Ectodermal cell (in vitro differentiated cells): Measurements from ENCODE around the gene DAGLA.

Experiments
- H3K27ac ChIP-seq: 2 replicates; pipeline ENCODE4 v1.7.0; 2013; ENCODE audit warnings: mild to moderate bottlenecking, low read depth, low read length; ENCODE audit not compliant: insufficient read depth, poor library complexity, severe bottlenecking
- H3K27me3 ChIP-seq: 2 replicates; pipeline ENCODE4 v1.7.0; 2013; ENCODE audit warnings: mild to moderate bottlenecking, low read length; ENCODE audit not compliant: insufficient read depth, control insufficient read depth, poor library complexity, severe bottlenecking
- H3K36me3 ChIP-seq: one replicate; pipeline ENCODE4 v1.7.0; 2013; ENCODE audit warnings: low read length; ENCODE audit not compliant: control insufficient read depth, insufficient read depth
- H3K4me1 ChIP-seq: one replicate; pipeline ENCODE4 v1.7.0; 2013; ENCODE audit warnings: low read length; ENCODE audit not compliant: control insufficient read depth, insufficient read depth
- H3K4me3 ChIP-seq: 2 replicates; pipeline ENCODE4 v1.7.0; 2013; ENCODE audit warnings: low read depth, low read length, control low read depth; ENCODE audit not compliant: insufficient read depth
- H3K9me3 ChIP-seq: 2 replicates; pipeline ENCODE4 v1.7.0; 2013; ENCODE audit warnings: mild to moderate bottlenecking, low read length, moderate library complexity; ENCODE audit not compliant: control insufficient read depth
- WGBS, 2 experiments: methylation state at CpG; one replicate each; pipeline ENCODE4 v1.1.7; 2013; ENCODE audit warnings: missing lambda C conversion rate in 2 of 2; 5-methylcytosine and 5-hydroxymethylcytosine counted together

The DAGLA gene

DNA sequence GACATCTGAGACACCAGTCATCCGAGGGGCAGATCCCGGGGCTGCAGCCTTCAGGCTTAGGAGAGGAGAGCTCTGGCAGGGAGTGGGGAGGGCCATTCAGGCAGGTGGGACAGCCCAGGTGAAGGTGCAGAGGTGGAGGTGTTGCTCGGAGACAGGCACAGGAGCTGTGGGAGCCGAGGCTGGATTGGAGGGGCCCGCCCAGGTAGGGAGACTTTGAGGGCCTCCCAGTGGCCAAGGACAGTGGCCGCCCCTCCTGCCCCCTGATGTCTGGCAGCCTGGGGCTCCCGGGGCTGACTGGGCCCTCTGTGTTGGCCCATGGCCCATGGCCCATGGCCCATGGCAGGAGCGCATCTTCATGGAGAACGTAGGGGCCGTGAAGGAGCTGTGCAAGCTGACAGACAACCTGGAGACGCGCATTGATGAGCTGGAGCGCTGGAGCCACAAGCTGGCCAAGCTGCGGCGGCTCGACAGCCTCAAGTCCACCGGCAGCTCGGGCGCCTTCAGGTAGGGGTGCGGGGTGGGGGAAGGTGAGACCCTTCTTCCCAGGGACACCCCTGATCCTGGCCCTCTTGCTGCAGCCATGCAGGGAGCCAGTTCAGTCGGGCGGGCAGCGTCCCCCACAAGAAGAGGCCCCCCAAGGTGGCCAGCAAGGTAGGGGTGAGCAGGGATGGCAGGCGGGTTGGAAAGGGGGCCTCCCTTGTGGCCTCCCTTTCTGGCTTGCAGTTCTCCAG, 98.9 kb downstream of the DAGLA start:
- 94 to 95% methylated on average over 24 of the region's 24 CpGs for WGBS, 2 experiments

DNA sequence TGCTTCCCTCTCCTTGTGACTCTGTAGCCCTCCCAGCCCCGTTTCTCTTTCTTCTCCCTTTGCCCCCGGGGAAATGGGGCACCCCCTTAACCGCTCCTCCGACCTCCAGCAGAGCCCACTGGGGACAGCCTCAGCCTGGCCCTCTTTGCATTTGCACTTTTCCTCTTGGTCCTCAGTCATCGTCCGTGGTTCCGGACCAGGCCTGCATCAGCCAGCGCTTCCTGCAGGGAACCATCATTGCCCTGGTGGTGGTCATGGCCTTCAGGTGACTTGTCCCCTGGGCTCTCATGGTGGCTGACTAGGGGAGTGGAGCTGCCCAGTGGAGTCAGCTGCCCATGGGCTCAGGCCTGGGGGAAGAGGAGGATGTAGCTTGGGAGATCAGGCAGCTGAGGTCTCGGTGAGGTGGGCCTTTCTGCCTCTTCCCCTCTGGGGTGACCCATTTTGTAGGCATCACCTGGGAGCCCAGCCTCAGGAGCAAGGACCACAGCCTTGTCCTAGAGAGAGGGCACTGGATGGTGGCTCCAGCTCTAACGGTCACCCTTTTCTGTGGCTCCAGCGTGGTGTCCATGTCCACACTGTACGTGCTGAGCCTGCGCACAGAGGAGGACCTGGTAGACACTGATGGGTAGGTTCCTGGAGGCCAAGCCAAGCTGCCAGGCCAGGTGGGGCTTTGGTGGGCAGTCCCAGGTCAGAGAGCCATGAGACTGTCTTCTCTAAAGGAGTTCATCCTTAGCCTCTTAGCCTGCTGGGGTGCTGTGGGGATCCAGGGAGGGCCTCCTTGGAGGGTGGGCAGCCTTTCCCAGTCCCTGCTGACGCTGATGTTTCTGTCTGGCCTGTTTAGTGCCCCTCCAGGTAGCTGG, 99.7 kb downstream of the DAGLA start:
- H3K4me3 ChIP-seq = no peak overlapping the region
- no peaks in the 10 kb centered on the region for H3K4me1 ChIP-seq
- H3K36me3 ChIP-seq = peaks cover 1% of the 10 kb centered on the region
- WGBS, 2 experiments = 91 to 93% methylated on average over 14 of the region's 14 CpGs
- no peaks in the 10 kb centered on the region for H3K27me3 ChIP-seq
- no peaks in the 10 kb centered on the region for H3K9me3 ChIP-seq
- no peak overlapping the region for H3K27ac ChIP-seq

More for the DNA sequence above, 98.9 kb downstream of the DAGLA start:
- no peaks in the 10 kb centered on the region for H3K36me3 ChIP-seq
- no peaks in the 10 kb centered on the region for H3K27me3 ChIP-seq
- H3K4me3 ChIP-seq = no peak overlapping the region
- no peak overlapping the region for H3K27ac ChIP-seq
- H3K9me3 ChIP-seq = no peaks in the 10 kb centered on the region
- H3K4me1 ChIP-seq = no peaks in the 10 kb centered on the region

DNA sequence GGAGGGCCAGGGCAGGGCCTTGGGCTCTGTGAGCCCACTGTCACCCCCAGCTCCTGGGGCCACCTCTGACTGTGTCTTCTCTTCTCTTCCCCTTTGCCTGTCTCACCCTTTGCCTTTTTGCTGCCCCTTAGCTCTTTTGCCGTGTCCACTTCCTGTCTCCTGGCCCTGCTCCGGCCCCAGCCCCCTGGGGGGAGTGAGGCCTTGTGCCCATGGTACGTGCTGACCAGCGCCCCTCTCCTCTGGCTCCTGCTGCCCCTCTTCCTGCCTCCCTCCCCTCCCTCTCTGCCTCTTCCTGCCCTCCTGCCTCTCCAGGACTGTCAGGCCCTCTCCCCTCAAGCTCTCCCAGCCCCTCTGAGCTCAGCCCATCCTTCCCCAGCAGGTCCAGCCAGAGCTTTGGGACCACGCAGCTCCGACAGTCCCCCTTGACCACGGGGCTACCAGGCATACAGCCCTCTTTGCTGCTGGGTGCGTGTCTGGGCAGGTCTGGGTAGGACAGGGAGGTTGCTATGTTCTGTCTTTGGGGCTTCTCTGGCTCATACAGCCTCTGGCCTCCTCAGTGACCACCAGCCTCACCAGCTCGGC, 100.5 kb downstream of the DAGLA start:
- Histone ChIP-seq H3K4me1 (no peaks in the 10 kb centered on the region), H3K36me3 (peaks cover 9% of the 10 kb centered on the region), H3K27ac (no peak overlapping the region), H3K9me3 (no peaks in the 10 kb centered on the region), H3K4me3 (no peak overlapping the region), H3K27me3 (no peaks in the 10 kb centered on the region)
- WGBS, 2 experiments = 91 to 93% methylated on average over 9 of the region's 9 CpGs

DNA sequence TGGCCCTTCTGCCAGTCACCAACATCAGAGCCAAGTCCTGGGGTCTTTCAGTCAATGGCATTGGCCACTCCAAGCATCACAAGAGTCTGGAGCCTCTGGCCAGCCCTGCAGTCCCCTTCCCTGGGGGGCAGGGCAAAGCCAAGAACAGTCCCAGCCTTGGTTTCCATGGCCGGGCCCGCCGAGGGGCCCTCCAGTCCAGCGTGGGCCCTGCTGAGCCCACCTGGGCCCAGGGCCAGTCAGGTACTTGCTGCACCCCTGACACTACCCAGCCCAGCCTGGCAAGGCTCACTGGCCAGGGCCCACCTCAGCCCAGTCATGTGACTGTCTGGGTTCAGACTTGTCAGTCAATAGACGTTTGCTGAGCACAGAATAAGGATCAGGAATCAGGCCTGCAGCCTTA, 101.4 kb downstream of the DAGLA start:
- no peak overlapping the region for H3K4me3 ChIP-seq
- no peaks in the 10 kb centered on the region for H3K9me3 ChIP-seq
- peaks cover 16% of the 10 kb centered on the region for H3K36me3 ChIP-seq
- H3K4me1 ChIP-seq = no peaks in the 10 kb centered on the region
- H3K27me3 ChIP-seq = no peaks in the 10 kb centered on the region
- no peak overlapping the region for H3K27ac ChIP-seq
- WGBS, 2 experiments = 91 to 94% methylated on average over 5 of the region's 5 CpGs

DNA sequence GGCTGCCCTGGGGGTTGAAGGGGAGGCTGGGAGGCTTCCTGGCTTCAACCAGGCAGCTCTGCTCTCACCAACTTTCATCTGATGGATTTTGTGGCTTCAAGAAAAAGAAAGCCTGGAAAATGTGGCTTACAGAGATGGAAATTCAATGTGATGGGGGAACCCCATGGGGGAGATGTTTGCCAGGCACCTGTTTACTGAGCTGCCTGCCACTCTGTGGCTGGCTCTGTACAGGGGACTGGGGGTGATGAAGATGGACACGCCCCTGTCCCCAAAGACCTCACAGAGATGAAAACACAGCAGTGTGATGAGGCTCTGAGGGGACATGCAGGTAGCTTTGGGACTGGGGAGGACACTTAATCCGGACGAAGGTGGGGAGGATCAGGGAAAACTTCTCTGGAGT, 102.1 kb downstream of the DAGLA start:
- Histone ChIP-seq H3K27me3 (no peaks in the 10 kb centered on the region), H3K27ac (no peak overlapping the region), H3K36me3 (peaks cover 21% of the 10 kb centered on the region), H3K9me3 (no peaks in the 10 kb centered on the region), H3K4me1 (no peaks in the 10 kb centered on the region), H3K4me3 (no peak overlapping the region)
- WGBS, 2 experiments = 96 to 97% methylated on average over 3 of the region's 3 CpGs

DNA sequence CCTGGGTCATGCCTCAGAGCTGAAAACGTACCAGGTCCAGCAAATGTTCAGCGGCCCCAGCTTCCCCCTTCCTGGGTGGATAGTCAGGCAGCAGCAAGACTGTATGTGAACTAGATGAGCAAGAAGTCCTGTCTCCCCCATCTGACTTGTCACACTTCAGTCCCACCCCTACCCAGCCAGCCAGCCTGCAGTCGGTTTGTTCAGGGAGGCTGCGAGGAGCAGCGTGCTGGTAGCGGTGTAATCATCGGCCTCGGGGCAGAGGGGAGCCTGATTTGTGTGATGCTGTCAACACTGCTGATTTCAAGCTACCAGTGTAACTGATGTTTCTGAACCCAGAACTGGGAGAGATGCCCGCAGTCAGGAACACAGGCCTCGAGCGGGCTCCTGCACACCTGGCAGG, 102.7 kb downstream of the DAGLA start:
- 92 to 94% methylated on average over 11 of the region's 11 CpGs for WGBS, 2 experiments
- Histone ChIP-seq H3K36me3 (peaks cover 26% of the 10 kb centered on the region), H3K27ac (no peak overlapping the region), H3K9me3 (no peaks in the 10 kb centered on the region), H3K4me3 (no peak overlapping the region), H3K27me3 (no peaks in the 10 kb centered on the region), H3K4me1 (no peaks in the 10 kb centered on the region)

DNA sequence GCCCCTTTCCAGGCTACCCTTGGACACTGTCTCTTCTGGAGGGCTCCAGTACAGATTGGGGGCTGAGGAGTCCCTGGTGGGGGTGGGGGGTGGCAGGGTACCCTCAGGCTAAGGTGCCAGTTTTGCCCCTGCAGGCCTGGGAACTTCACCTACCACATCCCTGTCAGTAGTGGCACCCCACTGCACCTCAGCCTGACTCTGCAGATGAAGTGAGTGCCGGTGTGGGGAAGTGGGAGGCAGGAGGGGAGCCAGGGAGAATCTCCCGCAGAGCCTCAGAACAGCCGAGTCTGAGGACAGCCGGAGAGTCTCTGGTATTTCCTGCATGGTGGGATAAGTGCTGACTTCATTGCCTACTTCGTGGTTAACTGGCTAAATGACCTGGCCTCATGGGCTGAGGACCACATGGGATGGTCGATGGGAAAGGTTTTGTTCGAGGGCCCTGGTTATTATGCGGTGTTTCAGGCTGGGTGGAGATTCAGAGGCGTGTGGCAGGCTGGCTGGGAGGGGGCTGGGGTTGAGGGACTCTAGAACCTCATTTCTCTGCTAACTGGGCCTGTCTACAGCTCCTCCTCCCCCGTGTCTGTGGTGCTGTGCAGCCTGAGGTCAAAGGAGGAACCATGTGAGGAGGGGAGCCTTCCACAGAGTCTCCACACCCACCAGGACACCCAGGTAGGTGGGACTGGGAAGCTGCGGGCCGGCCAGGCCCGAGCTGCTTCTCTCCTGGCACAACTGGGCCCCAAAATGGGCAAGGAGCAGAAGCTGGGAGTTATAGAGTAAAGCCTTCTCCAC, 103.7 kb downstream of the DAGLA start:
- H3K36me3 ChIP-seq = peaks cover 35% of the 10 kb centered on the region
- no peaks in the 10 kb centered on the region for H3K4me1 ChIP-seq
- H3K9me3 ChIP-seq = no peaks in the 10 kb centered on the region
- H3K27ac ChIP-seq = no peak overlapping the region
- WGBS, 2 experiments = 83% methylated on average over 13 of the region's 13 CpGs
- no peak overlapping the region for H3K4me3 ChIP-seq
- no peaks in the 10 kb centered on the region for H3K27me3 ChIP-seq

DNA sequence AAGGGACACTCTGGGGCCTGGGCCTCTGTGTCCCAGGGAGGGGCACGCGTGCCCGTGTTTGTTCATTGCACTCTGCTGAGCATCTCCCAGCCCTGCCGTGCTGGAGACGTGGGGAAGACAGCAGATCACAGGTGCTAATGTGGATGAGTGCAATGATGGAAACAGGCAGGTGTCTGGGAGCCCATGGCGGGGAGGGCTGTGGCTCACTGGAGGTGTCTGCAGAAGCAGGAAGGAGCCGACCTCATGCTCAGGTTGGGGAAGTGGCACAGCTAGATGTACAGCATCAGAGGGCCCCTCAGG, 104.3 kb downstream of the DAGLA start:
- Histone ChIP-seq H3K9me3 (no peaks in the 10 kb centered on the region), H3K4me1 (no peaks in the 10 kb centered on the region), H3K27me3 (no peaks in the 10 kb centered on the region), H3K27ac (no peak overlapping the region), H3K36me3 (peaks cover 40% of the 10 kb centered on the region), H3K4me3 (no peak overlapping the region)
- 92 to 93% methylated on average over 7 of the region's 7 CpGs for WGBS, 2 experiments

DNA sequence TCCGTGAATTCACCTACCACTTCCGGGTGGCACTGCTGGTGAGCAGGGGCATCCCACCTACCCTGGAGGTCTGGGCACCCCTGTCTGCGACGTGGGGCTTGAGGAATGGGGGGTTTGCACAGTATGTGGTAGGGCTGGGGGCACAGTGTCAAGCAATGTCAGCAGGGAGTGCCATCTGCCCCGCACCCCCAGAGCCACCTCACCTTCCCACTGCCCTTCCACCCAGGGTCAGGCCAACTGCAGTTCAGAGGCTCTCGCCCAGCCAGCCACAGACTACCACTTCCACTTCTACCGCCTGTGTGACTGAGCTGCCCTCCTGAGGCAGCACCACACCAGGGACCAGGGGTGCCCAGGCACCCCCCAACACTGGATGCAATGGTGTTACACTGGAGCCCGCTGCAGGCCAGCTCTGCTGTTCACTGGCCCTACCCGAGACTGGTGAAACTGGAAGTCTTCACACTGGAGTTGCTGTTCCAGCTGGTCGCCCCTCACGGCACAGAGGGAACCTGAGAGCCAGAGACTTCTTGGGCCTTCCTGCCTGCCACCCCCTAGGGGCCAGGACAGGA, 105.7 kb downstream of the DAGLA start:
- peaks cover 51% of the 10 kb centered on the region for H3K36me3 ChIP-seq
- no peak overlapping the region for H3K4me3 ChIP-seq
- no peaks in the 10 kb centered on the region for H3K27me3 ChIP-seq
- H3K9me3 ChIP-seq = no peaks in the 10 kb centered on the region
- no peaks in the 10 kb centered on the region for H3K4me1 ChIP-seq
- H3K27ac ChIP-seq = no peak overlapping the region
- WGBS, 2 experiments = 94 to 95% methylated on average over 11 of the region's 11 CpGs
